HCT116 (cell line): Measurements from ENCODE around the gene CARD16. TPM values are rescaled to one million over a fixed set of nuclear protein-coding genes. Genes with fewer than 3 reads are reported as not detected.

Source experiments
- ATAC-seq: fragments of 200-7000 bp; cut with Tn5 transposase; 2 replicates; pipeline ENCODE4 v1.9.1; 2020; ENCODE audit warnings: mild to moderate bottlenecking, moderate library complexity
- BruUV-seq: library from RNA; stranded (reverse); fragments of 400-500 nt; replicated peaks from 2 replicates; lab custom pipeline; 2021; lab: Mats Ljungman, UMichigan
- CTCF ChIA-PET: fragments of 300-600 bp; sonication (Branson Sonifier 250); formaldehyde crosslinking; loops from one replicate; lab custom pipeline; 2021; ENCODE audit warnings: antibody characterized with exemption; lab: Charles Lee
- POLR2A ChIA-PET: fragments of 300-600, 350-600 bp; sonication (Branson Sonifier 250); formaldehyde crosslinking; loops from one replicate; lab custom pipeline; 2021; ENCODE audit warnings: antibody characterized with exemption; lab: Charles Lee
- RAD21 ChIA-PET, 2 experiments: fragments of 300-600 bp; sonication (Branson Sonifier 250); formaldehyde crosslinking; loops; one replicate each; lab custom pipeline; 2023; ENCODE audit warnings: low total read pairs in 2 of 2; ENCODE audit not compliant: uncharacterized antibody in 2 of 2, unreplicated experiment in 2 of 2, low non-redundant PET in 1 of 2; lab: Charles Lee
- DNase-seq: peaks from one replicate; pipeline ENCODE4 v3.0.0-alpha.2; 2010; ENCODE audit warnings: low read depth, low spot score
- H2AFZ ChIP-seq: fragments of 200-600 bp; shearing (Covaris generic), sonication (generic); 2 replicates; pipeline ENCODE4 v1.6.1; 2017; ENCODE audit warnings: low read depth, mixed run types, mixed read lengths, antibody characterized with exemption, low read length; ENCODE audit not compliant: poor library complexity, severe bottlenecking
- H3K27ac ChIP-seq: 2 replicates; pipeline ENCODE4 v1.5.1; 2012; ENCODE audit warnings: low read depth, low read length
- H3K27me3 ChIP-seq: fragments of 200-600 bp; sonication (generic); 2 replicates; pipeline ENCODE4 v1.6.1; 2016; ENCODE audit warnings: mixed run types, low read length, mixed read lengths; ENCODE audit not compliant: insufficient read depth
- H3K36me3 ChIP-seq, 2 experiments: fragments of 200-500 bp in 1 of 2; fragments of 200-600 bp in 1 of 2; sonication (Bioruptor generic) in 1 of 2; sonication (generic) in 1 of 2; 2 replicates each; pipeline versions ENCODE4 v1.5.1 to v1.6.1; 2014 to 2016; ENCODE audit warnings: low read length in 2 of 2, inconsistent platforms in 1 of 2, mixed read lengths in 1 of 2, mixed run types in 1 of 2; ENCODE audit not compliant: insufficient read depth in 2 of 2, control insufficient read depth in 1 of 2
- H3K4me1 ChIP-seq, 2 experiments: fragments of 200-600 bp in 1 of 2; sonication (generic) in 1 of 2; 2 replicates each; pipeline versions ENCODE4 v1.5.1 to v1.6.1; 2012 to 2017; ENCODE audit warnings: low read length in 2 of 2, inconsistent platforms in 1 of 2, mild to moderate bottlenecking in 1 of 2, mixed read lengths in 1 of 2, mixed run types in 1 of 2, moderate library complexity in 1 of 2; ENCODE audit not compliant: insufficient read depth in 2 of 2, control insufficient read depth in 1 of 2
- H3K4me2 ChIP-seq: fragments of 200-600 bp; sonication (generic); 2 replicates; pipeline ENCODE4 v1.6.1; 2017; ENCODE audit warnings: mixed run types, low read length, mixed read lengths
- H3K4me3 ChIP-seq, 2 experiments: fragments of 200-600 bp in 1 of 2; sonication (generic) in 1 of 2; replicated peaks in 1 of 2; 2 replicates each; pipeline ENCODE4 v1.5.1; 2011 to 2016; ENCODE audit warnings: low read length in 2 of 2, control low read depth in 1 of 2, low read depth in 1 of 2, mild to moderate bottlenecking in 1 of 2, mixed read lengths in 1 of 2, mixed run types in 1 of 2
- H3K79me2 ChIP-seq: fragments of 200-600 bp; sonication (generic); 2 replicates; pipeline ENCODE4 v1.6.1; 2017; ENCODE audit warnings: mild to moderate bottlenecking, mixed run types, low read length, moderate library complexity, mixed read lengths; ENCODE audit not compliant: insufficient read depth
- H3K9ac ChIP-seq: fragments of 200-600 bp; sonication (generic); 2 replicates; pipeline ENCODE4 v1.6.1; 2016; ENCODE audit warnings: low read length, mixed read lengths
- H3K9me2 ChIP-seq: fragments of 200-600 bp; sonication (generic), shearing (Covaris generic); 2 replicates; pipeline ENCODE4 v1.6.1; 2017; ENCODE audit warnings: mixed run types, mild to moderate bottlenecking, moderate library complexity; ENCODE audit not compliant: insufficient read depth
- H3K9me3 ChIP-seq, 2 experiments: fragments of 200-500 bp in 1 of 2; fragments of 200-600 bp in 1 of 2; sonication (Bioruptor generic) in 1 of 2; sonication (generic) in 1 of 2; 2 replicates each; pipeline ENCODE4 v1.6.1; 2014 to 2017; ENCODE audit warnings: low read length in 2 of 2, mixed read lengths in 2 of 2, inconsistent platforms in 1 of 2, low read depth in 1 of 2, mild to moderate bottlenecking in 1 of 2, mixed run types in 1 of 2, moderate library complexity in 1 of 2; ENCODE audit not compliant: control insufficient read depth in 1 of 2, insufficient read depth in 1 of 2
- H4K20me1 ChIP-seq: fragments of 200-600 bp; sonication (generic), shearing (Covaris generic); 2 replicates; pipeline ENCODE4 v1.6.1; 2017; ENCODE audit warnings: mixed run types, mild to moderate bottlenecking, moderate library complexity; ENCODE audit not compliant: insufficient read depth
- CBX3 ChIP-seq: IDR thresholded peaks from 2 replicates; pipeline ENCODE4 v1.6.1; 2012; ENCODE audit warnings: low read depth
- CEBPB ChIP-seq: IDR thresholded peaks from 2 replicates; pipeline ENCODE4 v1.6.1; 2012; ENCODE audit warnings: low read depth
- EGR1 ChIP-seq: IDR thresholded peaks from 2 replicates; pipeline ENCODE4 v1.6.1; 2012; ENCODE audit warnings: low read depth
- ELF1 ChIP-seq: IDR thresholded peaks from 2 replicates; pipeline ENCODE4 v1.6.1; 2012; ENCODE audit warnings: low read depth, borderline replicate concordance
- EZH2phosphoT487 ChIP-seq: fragments of 200-600 bp; IDR thresholded peaks from 2 replicates; pipeline ENCODE4 v1.6.1; 2018; ENCODE audit warnings: antibody characterized with exemption, borderline replicate concordance
- FOSL1 ChIP-seq: IDR thresholded peaks from 2 replicates; pipeline ENCODE4 v1.6.1; 2012; ENCODE audit warnings: low read depth
- JUND ChIP-seq: IDR thresholded peaks from 2 replicates; pipeline ENCODE4 v1.6.1; 2012
- POLR2AphosphoS5 ChIP-seq: IDR thresholded peaks from 2 replicates; pipeline ENCODE4 v1.6.1; 2011; ENCODE audit warnings: mild to moderate bottlenecking, low read depth, low read length, moderate library complexity
- RAD21 ChIP-seq: IDR thresholded peaks from 2 replicates; pipeline ENCODE4 v1.6.1; 2012; ENCODE audit warnings: low read depth, mild to moderate bottlenecking
- SIN3A ChIP-seq: IDR thresholded peaks from 2 replicates; pipeline ENCODE4 v1.6.1; 2012; ENCODE audit warnings: low read depth
- SP1 ChIP-seq: IDR thresholded peaks from 2 replicates; pipeline ENCODE4 v1.6.1; 2012; ENCODE audit warnings: low read depth
- SRF ChIP-seq: IDR thresholded peaks from 2 replicates; pipeline ENCODE4 v1.6.1; 2012; ENCODE audit warnings: low read depth
- TCF7L2 ChIP-seq: IDR thresholded peaks from 2 replicates; pipeline ENCODE4 v1.7.0; 2011; ENCODE audit warnings: borderline replicate concordance, inconsistent platforms; ENCODE audit not compliant: insufficient read depth, insufficient read length; ENCODE audit errors: extremely low read depth
- YY1 ChIP-seq: IDR thresholded peaks from 2 replicates; pipeline ENCODE4 v1.6.1; 2011; ENCODE audit warnings: low read length, low read depth, moderate library complexity, mild to moderate bottlenecking; ENCODE audit not compliant: insufficient replicate concordance; ENCODE audit errors: extremely low read depth
- ZFX ChIP-seq: fragments of 450-650 bp; IDR thresholded peaks from 2 replicates; pipeline ENCODE4 v1.6.1; 2017
- intact Hi-C: fragments of 100-400 bp; cut with micrococcal nuclease; formaldehyde crosslinking; loops from 2 replicates; pipeline ENCODE4 v1.10.0; 2022
- total RNA-seq: library from RNA; stranded (reverse); gene quantifications from one replicate; pipeline ENCODE4 v1.2.1, GENCODE V29; 2021; ENCODE audit not compliant: unreplicated experiment
- TF ChIP-seq, protein P1 (sequence below), 3 experiments: fragments of 200-600 bp in 1 of 3; sonication (generic) in 1 of 3; IDR thresholded peaks in 2 of 3; conservative IDR thresholded peaks in 1 of 3; 2 replicates each; pipeline ENCODE4 v1.5.1; 2012 to 2017; ENCODE audit warnings: low read depth in 2 of 3, low read length in 2 of 3, antibody characterized with exemption in 1 of 3, borderline replicate concordance in 1 of 3, control low read depth in 1 of 3, mild to moderate bottlenecking in 1 of 3, mixed read lengths in 1 of 3, mixed run types in 1 of 3, moderate library complexity in 1 of 3; ENCODE audit not compliant: insufficient read depth in 1 of 3
- TF ChIP-seq, protein P2 (sequence below): IDR thresholded peaks from 2 replicates; pipeline ENCODE4 v1.6.1; 2011; ENCODE audit warnings: mild to moderate bottlenecking, low read length, moderate library complexity; ENCODE audit not compliant: insufficient replicate concordance; ENCODE audit errors: extremely low read depth
- TF ChIP-seq, protein P3 (sequence below): IDR thresholded peaks from 2 replicates; pipeline ENCODE4 v1.6.1; 2012
- TF ChIP-seq, protein P4 (sequence below): IDR thresholded peaks from 2 replicates; pipeline ENCODE4 v1.6.1; 2012; ENCODE audit warnings: low read depth
- TF ChIP-seq, protein P5 (sequence below): IDR thresholded peaks from 2 replicates; pipeline ENCODE4 v1.6.1; 2012

Gene CARD16
- total RNA-seq, 1 experiment from 2014 or later, result not detected

DNA sequence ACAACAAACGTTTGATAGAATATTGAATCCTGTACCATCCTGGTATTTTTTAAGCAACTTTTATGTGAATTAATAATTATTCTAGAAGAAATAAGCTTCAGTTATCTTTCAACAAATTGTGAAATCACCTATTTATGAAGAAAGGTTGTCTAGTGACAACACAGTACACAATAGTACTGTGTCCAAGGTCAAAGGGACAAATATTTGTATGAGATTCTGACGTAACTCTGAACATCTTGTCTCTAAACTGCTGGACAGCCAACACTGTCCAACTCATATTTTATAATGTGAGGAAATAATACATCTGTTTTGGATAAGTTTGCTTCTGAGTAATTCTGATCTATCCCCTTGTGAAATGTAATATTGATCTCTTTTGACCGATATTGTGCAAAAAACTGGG is 41.1 kb downstream of the CARD16 start:
- Histone ChIP-seq H2AFZ (no peak overlapping the region), H3K27ac (no peak overlapping the region), H3K9me3 (no peaks in the 10 kb centered on the region), H3K79me2 (no peaks in the 10 kb centered on the region), H3K9ac (no peak overlapping the region), H3K4me1 (peaks cover 0 to 12% of the 10 kb centered on the region in 2 experiments; a peak in 2 of 4 replicates), H3K4me2 (no peak overlapping the region), H3K4me3 (no peak overlapping the region), H4K20me1 (no peaks in the 10 kb centered on the region), H3K36me3 (no peaks in the 10 kb centered on the region), H3K9me2 (no peaks in the 10 kb centered on the region), H3K27me3 (no peaks in the 10 kb centered on the region)
- intact Hi-C loops, result no loop called here
- RAD21 ChIA-PET, result no interaction called here
- DNase-seq (no peak), ATAC-seq (no peak)
- TF ChIP-seq SP1 (no peak), EZH2phosphoT487 (no peak), SRF (no peak), FOSL1 (no peak), RAD21 (no peak), POLR2AphosphoS5 (no peak), ZFX (no peak), CEBPB (no peak), ELF1 (no peak), YY1 (no peak), CBX3 (no peak), SIN3A (no peak), TCF7L2 (no peak), EGR1 (no peak), JUND (no peak)
- TF ChIP-seq, protein P1, sequence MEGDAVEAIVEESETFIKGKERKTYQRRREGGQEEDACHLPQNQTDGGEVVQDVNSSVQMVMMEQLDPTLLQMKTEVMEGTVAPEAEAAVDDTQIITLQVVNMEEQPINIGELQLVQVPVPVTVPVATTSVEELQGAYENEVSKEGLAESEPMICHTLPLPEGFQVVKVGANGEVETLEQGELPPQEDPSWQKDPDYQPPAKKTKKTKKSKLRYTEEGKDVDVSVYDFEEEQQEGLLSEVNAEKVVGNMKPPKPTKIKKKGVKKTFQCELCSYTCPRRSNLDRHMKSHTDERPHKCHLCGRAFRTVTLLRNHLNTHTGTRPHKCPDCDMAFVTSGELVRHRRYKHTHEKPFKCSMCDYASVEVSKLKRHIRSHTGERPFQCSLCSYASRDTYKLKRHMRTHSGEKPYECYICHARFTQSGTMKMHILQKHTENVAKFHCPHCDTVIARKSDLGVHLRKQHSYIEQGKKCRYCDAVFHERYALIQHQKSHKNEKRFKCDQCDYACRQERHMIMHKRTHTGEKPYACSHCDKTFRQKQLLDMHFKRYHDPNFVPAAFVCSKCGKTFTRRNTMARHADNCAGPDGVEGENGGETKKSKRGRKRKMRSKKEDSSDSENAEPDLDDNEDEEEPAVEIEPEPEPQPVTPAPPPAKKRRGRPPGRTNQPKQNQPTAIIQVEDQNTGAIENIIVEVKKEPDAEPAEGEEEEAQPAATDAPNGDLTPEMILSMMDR (IDR thresholded peaks at IDR 0.05 in 2 of 3, conservative IDR thresholded peaks at IDR 0.05 in 1 of 3; ENCODE audit: borderline replicate concordance in 1 of 3, insufficient read depth in 1 of 3, low read depth in 2 of 3, low read length in 2 of 3), result no peak
- TF ChIP-seq, protein P2, sequence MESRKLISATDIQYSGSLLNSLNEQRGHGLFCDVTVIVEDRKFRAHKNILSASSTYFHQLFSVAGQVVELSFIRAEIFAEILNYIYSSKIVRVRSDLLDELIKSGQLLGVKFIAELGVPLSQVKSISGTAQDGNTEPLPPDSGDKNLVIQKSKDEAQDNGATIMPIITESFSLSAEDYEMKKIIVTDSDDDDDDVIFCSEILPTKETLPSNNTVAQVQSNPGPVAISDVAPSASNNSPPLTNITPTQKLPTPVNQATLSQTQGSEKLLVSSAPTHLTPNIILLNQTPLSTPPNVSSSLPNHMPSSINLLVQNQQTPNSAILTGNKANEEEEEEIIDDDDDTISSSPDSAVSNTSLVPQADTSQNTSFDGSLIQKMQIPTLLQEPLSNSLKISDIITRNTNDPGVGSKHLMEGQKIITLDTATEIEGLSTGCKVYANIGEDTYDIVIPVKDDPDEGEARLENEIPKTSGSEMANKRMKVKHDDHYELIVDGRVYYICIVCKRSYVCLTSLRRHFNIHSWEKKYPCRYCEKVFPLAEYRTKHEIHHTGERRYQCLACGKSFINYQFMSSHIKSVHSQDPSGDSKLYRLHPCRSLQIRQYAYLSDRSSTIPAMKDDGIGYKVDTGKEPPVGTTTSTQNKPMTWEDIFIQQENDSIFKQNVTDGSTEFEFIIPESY, result no peak
- TF ChIP-seq, protein P3, sequence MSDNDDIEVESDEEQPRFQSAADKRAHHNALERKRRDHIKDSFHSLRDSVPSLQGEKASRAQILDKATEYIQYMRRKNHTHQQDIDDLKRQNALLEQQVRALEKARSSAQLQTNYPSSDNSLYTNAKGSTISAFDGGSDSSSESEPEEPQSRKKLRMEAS, result no peak
- TF ChIP-seq, protein P4, sequence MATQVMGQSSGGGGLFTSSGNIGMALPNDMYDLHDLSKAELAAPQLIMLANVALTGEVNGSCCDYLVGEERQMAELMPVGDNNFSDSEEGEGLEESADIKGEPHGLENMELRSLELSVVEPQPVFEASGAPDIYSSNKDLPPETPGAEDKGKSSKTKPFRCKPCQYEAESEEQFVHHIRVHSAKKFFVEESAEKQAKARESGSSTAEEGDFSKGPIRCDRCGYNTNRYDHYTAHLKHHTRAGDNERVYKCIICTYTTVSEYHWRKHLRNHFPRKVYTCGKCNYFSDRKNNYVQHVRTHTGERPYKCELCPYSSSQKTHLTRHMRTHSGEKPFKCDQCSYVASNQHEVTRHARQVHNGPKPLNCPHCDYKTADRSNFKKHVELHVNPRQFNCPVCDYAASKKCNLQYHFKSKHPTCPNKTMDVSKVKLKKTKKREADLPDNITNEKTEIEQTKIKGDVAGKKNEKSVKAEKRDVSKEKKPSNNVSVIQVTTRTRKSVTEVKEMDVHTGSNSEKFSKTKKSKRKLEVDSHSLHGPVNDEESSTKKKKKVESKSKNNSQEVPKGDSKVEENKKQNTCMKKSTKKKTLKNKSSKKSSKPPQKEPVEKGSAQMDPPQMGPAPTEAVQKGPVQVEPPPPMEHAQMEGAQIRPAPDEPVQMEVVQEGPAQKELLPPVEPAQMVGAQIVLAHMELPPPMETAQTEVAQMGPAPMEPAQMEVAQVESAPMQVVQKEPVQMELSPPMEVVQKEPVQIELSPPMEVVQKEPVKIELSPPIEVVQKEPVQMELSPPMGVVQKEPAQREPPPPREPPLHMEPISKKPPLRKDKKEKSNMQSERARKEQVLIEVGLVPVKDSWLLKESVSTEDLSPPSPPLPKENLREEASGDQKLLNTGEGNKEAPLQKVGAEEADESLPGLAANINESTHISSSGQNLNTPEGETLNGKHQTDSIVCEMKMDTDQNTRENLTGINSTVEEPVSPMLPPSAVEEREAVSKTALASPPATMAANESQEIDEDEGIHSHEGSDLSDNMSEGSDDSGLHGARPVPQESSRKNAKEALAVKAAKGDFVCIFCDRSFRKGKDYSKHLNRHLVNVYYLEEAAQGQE, result no peak
- TF ChIP-seq, protein P5, sequence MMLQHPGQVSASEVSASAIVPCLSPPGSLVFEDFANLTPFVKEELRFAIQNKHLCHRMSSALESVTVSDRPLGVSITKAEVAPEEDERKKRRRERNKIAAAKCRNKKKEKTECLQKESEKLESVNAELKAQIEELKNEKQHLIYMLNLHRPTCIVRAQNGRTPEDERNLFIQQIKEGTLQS, result no peak
- POLR2A ChIA-PET, result no interaction called here
- BruUV-seq, result no TSS peak
- CTCF ChIA-PET, result no interaction called here
